ENCODE data around the gene TUBGCP4.

GRCh38 chr15:43390723-43391122 is 19.8 kb downstream of the TUBGCP4 start:
- TF ChIP-seq CTCF (IDR thresholded peaks at IDR 0.05) (no peak), POLR2A (IDR thresholded peaks at IDR 0.05) (no peak), EP300 (IDR thresholded peaks at IDR 0.05) (no peak)
